Caco-2 (cell line): Measurements from ENCODE around the gene SLC17A9. TPM values are rescaled to one million over a fixed set of nuclear protein-coding genes. Genes with fewer than 3 reads are reported as not detected.
A peak's percentile ranks its signal among the peaks of the same experiment; 100 is the strongest.

Experiments
- BruUV-seq: library from RNA; stranded (reverse); fragments of 400-500 nt; replicated peaks from 2 replicates; lab custom pipeline; 2021; lab: Mats Ljungman, UMichigan
- CTCF ChIA-PET: fragments of 300-600 bp; sonication (Branson Sonifier 250); formaldehyde crosslinking; loops from one replicate; lab custom pipeline; 2022; ENCODE audit warnings: antibody characterized with exemption; lab: Charles Lee
- POLR2A ChIA-PET: fragments of 300-600 bp; sonication (Branson Sonifier 250); formaldehyde crosslinking; loops from one replicate; lab custom pipeline; 2022; ENCODE audit warnings: antibody characterized with exemption; lab: Charles Lee
- DNase-seq, 2 experiments: peaks; one replicate each; pipeline versions ENCODE4 v3.0.0 to v3.0.0-alpha.2; 2020 to 2022
- H3K27me3 ChIP-seq: replicated peaks from 2 replicates; pipeline ENCODE4 v1.6.0; 2011; ENCODE audit warnings: low read length; ENCODE audit not compliant: control insufficient read depth, insufficient read depth
- H3K36me3 ChIP-seq: 2 replicates; pipeline ENCODE4 v1.5.1; 2011; ENCODE audit warnings: low read length; ENCODE audit not compliant: control insufficient read depth, insufficient read depth
- H3K4me1 ChIP-seq: fragments of 250-450 bp; sonication (Bioruptor Pico); 2 replicates; pipeline ENCODE4 v1.5.1; 2020; ENCODE audit warnings: mild to moderate bottlenecking
- H3K4me3 ChIP-seq: 2 replicates; pipeline ENCODE4 v1.5.1; 2011; ENCODE audit warnings: low read depth, mild to moderate bottlenecking, control low read depth, low read length
- H3K9me3 ChIP-seq: fragments of 250-450 bp; sonication (Bioruptor Pico); 2 replicates; pipeline ENCODE4 v1.5.1; 2020; ENCODE audit warnings: mild to moderate bottlenecking, moderate library complexity
- H3K27ac Mint-ChIP-seq: one replicate; pipeline ENCODE4 v1.8.0; 2022; ENCODE audit warnings: mixed read lengths; ENCODE audit not compliant: unreplicated experiment
- H3K27me3 Mint-ChIP-seq: one replicate; pipeline ENCODE4 v1.8.0; 2022; ENCODE audit warnings: mixed read lengths; ENCODE audit not compliant: insufficient read depth, unreplicated experiment
- H3K36me3 Mint-ChIP-seq: one replicate; pipeline ENCODE4 v1.8.0; 2022; ENCODE audit warnings: mild to moderate bottlenecking, mixed read lengths; ENCODE audit not compliant: insufficient read depth, unreplicated experiment
- H3K4me1 Mint-ChIP-seq: one replicate; pipeline ENCODE4 v1.8.0; 2022; ENCODE audit warnings: low read depth, mixed read lengths; ENCODE audit not compliant: unreplicated experiment
- H3K4me3 Mint-ChIP-seq: one replicate; pipeline ENCODE4 v1.8.0; 2022; ENCODE audit warnings: mild to moderate bottlenecking, moderate library complexity, mixed read lengths; ENCODE audit not compliant: unreplicated experiment
- H3K9me3 Mint-ChIP-seq: one replicate; pipeline ENCODE4 v1.8.0; 2022; ENCODE audit warnings: mixed read lengths; ENCODE audit not compliant: unreplicated experiment
- intact Hi-C: fragments of 100-400 bp; cut with micrococcal nuclease; formaldehyde crosslinking; loops from one replicate; pipeline ENCODE4 v1.10.0; 2022; ENCODE audit not compliant: unreplicated experiment
- total RNA-seq: library from RNA; stranded (reverse); gene quantifications from 2 replicates; pipeline ENCODE4 v1.2.3, GENCODE V29; 2022
- TF ChIP-seq, protein P1 (sequence below), 2 experiments: fragments of 200-600 bp in 1 of 2; IDR thresholded peaks; 1 replicate in 1 of 2; 2 replicates in 1 of 2; pipeline versions ENCODE4 v1.5.1 to v1.8.0; 2011 to 2022; ENCODE audit warnings: antibody characterized with exemption in 1 of 2, control low read depth in 1 of 2, inconsistent platforms in 1 of 2, low read depth in 1 of 2, low read length in 1 of 2, mild to moderate bottlenecking in 1 of 2, moderate library complexity in 1 of 2; ENCODE audit not compliant: insufficient read depth in 1 of 2, severe bottlenecking in 1 of 2, unreplicated experiment in 1 of 2

SLC17A9 gene
- total RNA-seq, 1 experiment from 2014 or later: 64.7 TPM

DNA sequence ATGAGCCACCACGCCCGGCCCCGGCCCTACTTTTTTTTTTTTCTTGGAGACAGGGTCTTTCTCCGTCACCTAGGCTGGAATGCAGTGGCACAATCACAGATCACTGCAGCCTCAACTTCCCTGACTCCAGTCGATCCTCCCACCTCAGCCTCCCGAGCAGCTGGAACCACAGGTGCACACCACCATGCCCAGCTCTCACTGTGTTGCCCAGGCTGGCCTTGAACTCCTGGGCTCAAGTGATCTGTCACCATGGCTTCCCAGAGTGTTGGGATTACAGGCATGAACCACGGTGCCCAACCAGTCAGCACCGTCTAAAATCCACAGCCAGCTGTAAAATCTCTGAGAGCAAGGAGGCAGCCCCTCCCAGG lies 17.4 kb downstream of the SLC17A9 start:
- H3K36me3 ChIP-seq: peaks cover 5% of the 10 kb centered on the region
- ChIA-PET POLR2A (no interaction called here), CTCF (interaction anchor here (1.0 to 2.1 kb wide), 2 partner anchors 15 to 45 kb away, joined by 3 to 12 read pairs; no protein-coding TSS in a partner anchor)
- no peaks in the 10 kb centered on the region for H3K9me3 ChIP-seq
- Mint-ChIP-seq H3K4me3 (no peak overlapping the region), H3K4me1 (peaks cover 13% of the 10 kb centered on the region), H3K36me3 (peaks cover 16% of the 10 kb centered on the region), H3K9me3 (no peaks in the 10 kb centered on the region), H3K27me3 (no peaks in the 10 kb centered on the region), H3K27ac (no peak overlapping the region)
- BruUV-seq: no TSS peak
- H3K27me3 ChIP-seq: no peaks in the 10 kb centered on the region
- TF ChIP-seq, protein P1, sequence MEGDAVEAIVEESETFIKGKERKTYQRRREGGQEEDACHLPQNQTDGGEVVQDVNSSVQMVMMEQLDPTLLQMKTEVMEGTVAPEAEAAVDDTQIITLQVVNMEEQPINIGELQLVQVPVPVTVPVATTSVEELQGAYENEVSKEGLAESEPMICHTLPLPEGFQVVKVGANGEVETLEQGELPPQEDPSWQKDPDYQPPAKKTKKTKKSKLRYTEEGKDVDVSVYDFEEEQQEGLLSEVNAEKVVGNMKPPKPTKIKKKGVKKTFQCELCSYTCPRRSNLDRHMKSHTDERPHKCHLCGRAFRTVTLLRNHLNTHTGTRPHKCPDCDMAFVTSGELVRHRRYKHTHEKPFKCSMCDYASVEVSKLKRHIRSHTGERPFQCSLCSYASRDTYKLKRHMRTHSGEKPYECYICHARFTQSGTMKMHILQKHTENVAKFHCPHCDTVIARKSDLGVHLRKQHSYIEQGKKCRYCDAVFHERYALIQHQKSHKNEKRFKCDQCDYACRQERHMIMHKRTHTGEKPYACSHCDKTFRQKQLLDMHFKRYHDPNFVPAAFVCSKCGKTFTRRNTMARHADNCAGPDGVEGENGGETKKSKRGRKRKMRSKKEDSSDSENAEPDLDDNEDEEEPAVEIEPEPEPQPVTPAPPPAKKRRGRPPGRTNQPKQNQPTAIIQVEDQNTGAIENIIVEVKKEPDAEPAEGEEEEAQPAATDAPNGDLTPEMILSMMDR (IDR thresholded peaks at IDR 0.05; ENCODE audit: insufficient read depth in 1 of 2, low read depth in 1 of 2, low read length in 1 of 2, severe bottlenecking in 1 of 2, unreplicated experiment in 1 of 2): no peak
- DNase-seq: no peak
- H3K4me1 ChIP-seq: peaks cover 7% of the 10 kb centered on the region
- intact Hi-C loops: no loop called here
- no peak overlapping the region for H3K4me3 ChIP-seq

DNA sequence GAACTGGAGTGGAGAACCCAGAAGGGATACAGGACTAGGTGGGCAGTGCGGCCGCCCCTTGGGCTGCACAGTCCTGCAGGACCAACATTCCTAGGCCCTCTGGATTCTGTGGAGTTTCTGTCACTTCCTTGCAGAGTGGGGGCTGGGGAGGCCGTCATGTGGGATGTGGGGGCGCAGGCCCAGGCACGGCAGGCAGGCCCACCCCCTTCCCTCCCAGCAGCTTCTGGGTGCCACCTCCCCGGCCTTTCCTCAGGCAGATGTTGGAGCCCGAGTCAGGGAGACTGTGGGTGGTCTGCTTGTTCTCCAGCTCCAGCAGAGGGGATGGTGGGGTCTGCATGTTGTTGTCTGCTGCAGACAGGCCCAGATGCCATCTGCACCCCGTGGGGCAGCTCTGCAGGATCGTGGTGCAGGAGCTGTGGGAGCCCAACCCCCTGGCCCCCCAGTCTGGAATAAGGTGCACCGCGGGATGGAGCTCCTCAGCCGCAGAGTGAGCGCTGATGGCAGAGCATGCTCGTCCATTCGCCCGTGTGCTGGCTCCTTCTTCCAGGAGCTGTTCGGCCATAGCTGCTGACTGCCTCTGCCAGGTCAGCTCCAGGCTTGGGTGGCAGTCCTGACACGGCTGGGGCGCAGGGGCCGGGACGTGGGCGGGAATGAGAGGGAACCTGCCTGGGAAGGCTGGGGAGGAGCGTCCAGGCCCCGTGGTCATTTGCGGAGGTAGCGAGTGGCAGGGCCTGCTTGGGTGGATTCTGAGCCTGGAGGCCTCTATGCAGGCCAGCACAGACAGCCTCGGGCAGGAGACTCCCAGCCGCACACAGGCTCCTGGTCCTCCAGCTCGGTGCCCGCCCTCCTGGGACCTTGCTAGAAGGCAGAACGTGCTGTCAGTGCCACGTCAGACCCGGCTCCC lies 18.1 kb downstream of the SLC17A9 start:
- DNase-seq: no peak
- no TSS peak for BruUV-seq
- Histone ChIP-seq H3K9me3 (no peaks in the 10 kb centered on the region), H3K27me3 (no peaks in the 10 kb centered on the region), H3K36me3 (peaks cover under 1% of the 10 kb centered on the region; the same call in 1 of the 2 replicates), H3K4me3 (no peak overlapping the region), H3K4me1 (peaks cover 7% of the 10 kb centered on the region)
- intact Hi-C loops: no loop called here
- POLR2A ChIA-PET: interaction anchor here (0.6 kb wide), 1 partner anchor 32 kb away, joined by 3 read pairs; no protein-coding TSS in a partner anchor
- Mint-ChIP-seq H3K27me3 (no peaks in the 10 kb centered on the region), H3K9me3 (no peaks in the 10 kb centered on the region), H3K27ac (no peak overlapping the region), H3K4me3 (no peak overlapping the region), H3K36me3 (peaks cover 13% of the 10 kb centered on the region), H3K4me1 (peaks cover 13% of the 10 kb centered on the region)
- TF ChIP-seq, protein P1 (IDR thresholded peaks at IDR 0.05; ENCODE audit: insufficient read depth in 1 of 2, low read depth in 1 of 2, low read length in 1 of 2, severe bottlenecking in 1 of 2, unreplicated experiment in 1 of 2): no peak
- CTCF ChIA-PET: interaction anchor here (0.5 to 2.1 kb wide), 6 partner anchors 9 to 210 kb away, joined by 3 to 12 read pairs (median 4); no protein-coding TSS in a partner anchor

DNA sequence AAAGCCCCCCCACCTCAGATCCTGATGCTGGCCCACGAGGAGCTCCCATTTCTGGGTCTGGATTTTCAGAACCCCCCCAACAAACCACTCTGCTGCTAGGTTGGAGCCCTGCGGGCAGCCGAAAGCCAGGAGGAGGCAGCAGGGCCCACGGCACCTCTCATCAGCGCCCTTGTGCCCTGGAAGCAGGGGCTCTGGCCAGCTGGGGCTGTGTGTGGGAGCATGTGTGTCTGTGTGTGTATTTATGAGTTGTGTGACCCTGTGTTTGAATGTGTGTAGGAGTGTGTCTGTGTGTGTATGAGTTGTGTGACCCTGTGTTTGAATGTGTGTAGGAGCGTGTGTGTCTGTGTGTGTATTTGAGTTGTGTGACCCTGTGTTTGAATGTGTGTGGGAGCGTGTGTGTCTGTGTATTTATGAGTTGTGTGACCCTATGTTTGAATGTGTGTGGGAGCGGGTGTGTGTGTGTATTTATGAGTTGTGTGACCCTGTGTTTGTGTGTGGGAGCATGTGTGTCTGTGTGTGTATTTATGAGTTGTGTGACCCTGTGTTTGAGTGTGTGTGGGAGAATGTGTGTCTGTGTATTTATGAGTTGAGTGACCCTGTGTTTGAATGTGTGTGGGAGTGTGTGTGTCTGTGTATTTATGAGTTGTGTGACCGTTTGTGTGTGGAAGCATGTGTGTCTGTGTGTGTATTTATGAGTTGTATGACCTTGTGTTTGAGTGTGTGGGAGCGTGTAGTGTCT lies 18.9 kb downstream of the SLC17A9 start:
- CTCF ChIA-PET: interaction anchor here (0.5 to 2.1 kb wide), 6 partner anchors 10 to 209 kb away, joined by 3 to 12 read pairs (median 4); no protein-coding TSS in a partner anchor
- H3K36me3 Mint-ChIP-seq: peaks cover 12% of the 10 kb centered on the region
- H3K4me3 Mint-ChIP-seq: peak overlapping the region; percentile 70
- Histone ChIP-seq H3K4me1 (peaks cover 7% of the 10 kb centered on the region), H3K27me3 (no peaks in the 10 kb centered on the region), H3K36me3 (no peaks in the 10 kb centered on the region), H3K4me3 (no peak overlapping the region), H3K9me3 (no peaks in the 10 kb centered on the region)
- DNase-seq: no peak
- H3K4me1 Mint-ChIP-seq: peaks cover 13% of the 10 kb centered on the region
- BruUV-seq: no TSS peak
- H3K27ac Mint-ChIP-seq: no peak overlapping the region
- intact Hi-C loops: no loop called here
- TF ChIP-seq, protein P1 (IDR thresholded peaks at IDR 0.05; ENCODE audit: insufficient read depth in 1 of 2, low read depth in 1 of 2, low read length in 1 of 2, severe bottlenecking in 1 of 2, unreplicated experiment in 1 of 2): no peak
- no peaks in the 10 kb centered on the region for H3K9me3 Mint-ChIP-seq
- no peaks in the 10 kb centered on the region for H3K27me3 Mint-ChIP-seq
- POLR2A ChIA-PET: interaction anchor here (0.6 kb wide), 1 partner anchor 33 kb away, joined by 3 read pairs; no protein-coding TSS in a partner anchor
